ENCODE results near the gene PLPP1. TPM values are rescaled to one million over a fixed set of nuclear protein-coding genes. Genes with fewer than 3 reads are reported as not detected.

Gene PLPP1
- total and polyA plus RNA-seq, 5 donors from 2014 or later = 5.7 to 10.1 (median 8.1) TPM

- H3K4me1 ChIP-seq (ENCODE audit: control insufficient read depth, insufficient read depth, low read length, poor library complexity, severe bottlenecking) = no peaks in the 10 kb centered on the region
- DNase-seq = no peak
- H3K36me3 ChIP-seq (ENCODE audit: control insufficient read depth, insufficient read depth, low read length) = no peaks in the 10 kb centered on the region
- no peak overlapping the region for H3K4me3 ChIP-seq (ENCODE audit: low read depth, low read length)
- H3K27ac Mint-ChIP-seq = no peak overlapping the region
- no peaks in the 10 kb centered on the region for H3K27me3 ChIP-seq (ENCODE audit: control insufficient read depth, insufficient read depth, low read length)
- no peaks in the 10 kb centered on the region for H3K36me3 Mint-ChIP-seq
- peaks cover 18% of the 10 kb centered on the region for H3K27me3 Mint-ChIP-seq
- peaks cover 0 to 4% (median 0%) of the 10 kb centered on the region in 4 donors for H3K4me1 Mint-ChIP-seq
- no peaks in the 10 kb centered on the region for H3K9me3 ChIP-seq (ENCODE audit: control insufficient read depth in 2 of 2, low read length in 2 of 2)
- H3K27ac ChIP-seq (ENCODE audit: insufficient read depth, low read length, poor library complexity, severe bottlenecking) = no peak overlapping the region
- H3K9me3 Mint-ChIP-seq = peaks cover 0 to 3% (median 0%) of the 10 kb centered on the region in 7 donors
- no peak overlapping the region for H3K4me3 Mint-ChIP-seq
- no peak for ATAC-seq (ENCODE audit: low read depth in 2 of 2)
Measured at GRCh38 chr5:55575815-55576583, 41.2 kb upstream of the PLPP1 start.

- no peaks in the 10 kb centered on the region for H3K27me3 ChIP-seq (ENCODE audit: control insufficient read depth, insufficient read depth, low read length)
- no peaks in the 10 kb centered on the region for H3K4me1 ChIP-seq (ENCODE audit: control insufficient read depth, insufficient read depth, low read length, poor library complexity, severe bottlenecking)
- no peak overlapping the region for H3K4me3 Mint-ChIP-seq
- no peak overlapping the region for H3K4me3 ChIP-seq (ENCODE audit: low read depth, low read length)
- H3K27ac ChIP-seq (ENCODE audit: insufficient read depth, low read length, poor library complexity, severe bottlenecking) = no peak overlapping the region
- no peak overlapping the region for H3K27ac Mint-ChIP-seq
- peaks cover 0 to 3% (median 0%) of the 10 kb centered on the region in 7 donors for H3K9me3 Mint-ChIP-seq
- H3K4me1 Mint-ChIP-seq = peaks cover 0 to 4% (median 0%) of the 10 kb centered on the region in 4 donors
- H3K36me3 ChIP-seq (ENCODE audit: control insufficient read depth, insufficient read depth, low read length) = no peaks in the 10 kb centered on the region
- peaks cover 18% of the 10 kb centered on the region for H3K27me3 Mint-ChIP-seq
- H3K36me3 Mint-ChIP-seq = no peaks in the 10 kb centered on the region
- DNase-seq = no peak
- ATAC-seq (ENCODE audit: low read depth in 2 of 2) = no peak
- H3K9me3 ChIP-seq (ENCODE audit: control insufficient read depth in 2 of 2, low read length in 2 of 2) = no peaks in the 10 kb centered on the region
Measured at GRCh38 chr5:55572600-55572999, 37.8 kb upstream of the PLPP1 start.

GRCh38 chr5:55572020-55572419 lies 37.3 kb upstream of the PLPP1 start:
- no peak for DNase-seq
- peaks cover 18% of the 10 kb centered on the region for H3K27me3 Mint-ChIP-seq
- H3K9me3 ChIP-seq (ENCODE audit: control insufficient read depth in 2 of 2, low read length in 2 of 2) = no peaks in the 10 kb centered on the region
- H3K9me3 Mint-ChIP-seq = peaks cover 0 to 3% (median 0%) of the 10 kb centered on the region in 7 donors
- no peak overlapping the region for H3K27ac Mint-ChIP-seq
- H3K27me3 ChIP-seq (ENCODE audit: control insufficient read depth, insufficient read depth, low read length) = no peaks in the 10 kb centered on the region
- no peak overlapping the region for H3K4me3 ChIP-seq (ENCODE audit: low read depth, low read length)
- no peak overlapping the region for H3K4me3 Mint-ChIP-seq
- H3K36me3 Mint-ChIP-seq = no peaks in the 10 kb centered on the region
- no peaks in the 10 kb centered on the region for H3K4me1 ChIP-seq (ENCODE audit: control insufficient read depth, insufficient read depth, low read length, poor library complexity, severe bottlenecking)
- H3K27ac ChIP-seq (ENCODE audit: insufficient read depth, low read length, poor library complexity, severe bottlenecking) = no peak overlapping the region
- no peak for ATAC-seq (ENCODE audit: low read depth in 2 of 2)
- no peaks in the 10 kb centered on the region for H3K36me3 ChIP-seq (ENCODE audit: control insufficient read depth, insufficient read depth, low read length)
- H3K4me1 Mint-ChIP-seq = peaks cover 0 to 4% (median 0%) of the 10 kb centered on the region in 4 donors

GRCh38 chr5:55570570-55570969 lies 35.8 kb upstream of the PLPP1 start:
- DNase-seq (no peak), ATAC-seq (ENCODE audit: low read depth in 2 of 2) (no peak)
- Histone ChIP-seq H3K27me3 (ENCODE audit: control insufficient read depth, insufficient read depth, low read length) (no peaks in the 10 kb centered on the region), H3K27ac (ENCODE audit: insufficient read depth, low read length, poor library complexity, severe bottlenecking) (no peak overlapping the region), H3K36me3 (ENCODE audit: control insufficient read depth, insufficient read depth, low read length) (no peaks in the 10 kb centered on the region), H3K9me3 (ENCODE audit: control insufficient read depth in 2 of 2, low read length in 2 of 2) (no peaks in the 10 kb centered on the region), H3K4me3 (ENCODE audit: low read depth, low read length) (no peak overlapping the region), H3K4me1 (ENCODE audit: control insufficient read depth, insufficient read depth, low read length, poor library complexity, severe bottlenecking) (no peaks in the 10 kb centered on the region)
- H3K4me3 Mint-ChIP-seq = no peak overlapping the region
- H3K4me1 Mint-ChIP-seq = no peaks in the 10 kb centered on the region
- no peak overlapping the region for H3K27ac Mint-ChIP-seq
- H3K9me3 Mint-ChIP-seq = peaks cover 0 to 3% (median 0%) of the 10 kb centered on the region in 7 donors
- no peaks in the 10 kb centered on the region for H3K36me3 Mint-ChIP-seq
- H3K27me3 Mint-ChIP-seq = peaks cover 7% of the 10 kb centered on the region

GRCh38 chr5:55570026-55570425 lies 35.3 kb upstream of the PLPP1 start:
- H3K9me3 Mint-ChIP-seq = peaks cover 0 to 3% (median 0%) of the 10 kb centered on the region in 7 donors
- no peak overlapping the region for H3K27ac Mint-ChIP-seq
- H3K27me3 ChIP-seq (ENCODE audit: control insufficient read depth, insufficient read depth, low read length) = no peaks in the 10 kb centered on the region
- no peaks in the 10 kb centered on the region for H3K4me1 Mint-ChIP-seq
- no peak overlapping the region for H3K4me3 ChIP-seq (ENCODE audit: low read depth, low read length)
- no peak overlapping the region for H3K4me3 Mint-ChIP-seq
- no peak for DNase-seq
- H3K9me3 ChIP-seq (ENCODE audit: control insufficient read depth in 2 of 2, low read length in 2 of 2) = no peaks in the 10 kb centered on the region
- H3K4me1 ChIP-seq (ENCODE audit: control insufficient read depth, insufficient read depth, low read length, poor library complexity, severe bottlenecking) = no peaks in the 10 kb centered on the region
- H3K36me3 ChIP-seq (ENCODE audit: control insufficient read depth, insufficient read depth, low read length) = no peaks in the 10 kb centered on the region
- no peak overlapping the region for H3K27ac ChIP-seq (ENCODE audit: insufficient read depth, low read length, poor library complexity, severe bottlenecking)
- ATAC-seq (ENCODE audit: low read depth in 2 of 2) = no peak
- peaks cover 6% of the 10 kb centered on the region for H3K27me3 Mint-ChIP-seq
- H3K36me3 Mint-ChIP-seq = no peaks in the 10 kb centered on the region

- ATAC-seq (ENCODE audit: low read depth in 2 of 2) (no peak), DNase-seq (no peak)
- H3K4me1 Mint-ChIP-seq = no peaks in the 10 kb centered on the region
Measured at GRCh38 chr5:55569513-55569865, 34.7 kb upstream of the PLPP1 start.

GRCh38 chr5:55568654-55569512 lies 34.1 kb upstream of the PLPP1 start:
- Mint-ChIP-seq H3K4me1 (no peaks in the 10 kb centered on the region), H3K27ac (no peak overlapping the region), H3K36me3 (no peaks in the 10 kb centered on the region), H3K4me3 (no peak overlapping the region), H3K27me3 (peaks cover 6% of the 10 kb centered on the region), H3K9me3 (peaks cover 0 to 3% (median 0%) of the 10 kb centered on the region in 7 donors)
- ATAC-seq (ENCODE audit: low read depth in 2 of 2) = no peak
- H3K27ac ChIP-seq (ENCODE audit: insufficient read depth, low read length, poor library complexity, severe bottlenecking) = no peak overlapping the region
- no peak for DNase-seq
- H3K9me3 ChIP-seq (ENCODE audit: control insufficient read depth in 2 of 2, low read length in 2 of 2) = no peaks in the 10 kb centered on the region
- no peak overlapping the region for H3K4me3 ChIP-seq (ENCODE audit: low read depth, low read length)
- H3K36me3 ChIP-seq (ENCODE audit: control insufficient read depth, insufficient read depth, low read length) = no peaks in the 10 kb centered on the region
- H3K27me3 ChIP-seq (ENCODE audit: control insufficient read depth, insufficient read depth, low read length) = no peaks in the 10 kb centered on the region
- H3K4me1 ChIP-seq (ENCODE audit: control insufficient read depth, insufficient read depth, low read length, poor library complexity, severe bottlenecking) = no peaks in the 10 kb centered on the region

More at GRCh38 chr5:55569513-55569865, 34.7 kb upstream of the PLPP1 start:
- H3K4me1 ChIP-seq (ENCODE audit: control insufficient read depth, insufficient read depth, low read length, poor library complexity, severe bottlenecking) = no peaks in the 10 kb centered on the region
- H3K36me3 ChIP-seq (ENCODE audit: control insufficient read depth, insufficient read depth, low read length) = no peaks in the 10 kb centered on the region
- H3K27ac ChIP-seq (ENCODE audit: insufficient read depth, low read length, poor library complexity, severe bottlenecking) = no peak overlapping the region
- H3K4me3 ChIP-seq (ENCODE audit: low read depth, low read length) = no peak overlapping the region
- H3K9me3 ChIP-seq (ENCODE audit: control insufficient read depth in 2 of 2, low read length in 2 of 2) = no peaks in the 10 kb centered on the region
- H3K27me3 Mint-ChIP-seq = peaks cover 6% of the 10 kb centered on the region
- peaks cover 0 to 3% (median 0%) of the 10 kb centered on the region in 7 donors for H3K9me3 Mint-ChIP-seq
- no peaks in the 10 kb centered on the region for H3K27me3 ChIP-seq (ENCODE audit: control insufficient read depth, insufficient read depth, low read length)
- H3K27ac Mint-ChIP-seq = no peak overlapping the region
- no peak overlapping the region for H3K4me3 Mint-ChIP-seq
- no peaks in the 10 kb centered on the region for H3K36me3 Mint-ChIP-seq
